ENCODE data around the gene JAK1.

DNA sequence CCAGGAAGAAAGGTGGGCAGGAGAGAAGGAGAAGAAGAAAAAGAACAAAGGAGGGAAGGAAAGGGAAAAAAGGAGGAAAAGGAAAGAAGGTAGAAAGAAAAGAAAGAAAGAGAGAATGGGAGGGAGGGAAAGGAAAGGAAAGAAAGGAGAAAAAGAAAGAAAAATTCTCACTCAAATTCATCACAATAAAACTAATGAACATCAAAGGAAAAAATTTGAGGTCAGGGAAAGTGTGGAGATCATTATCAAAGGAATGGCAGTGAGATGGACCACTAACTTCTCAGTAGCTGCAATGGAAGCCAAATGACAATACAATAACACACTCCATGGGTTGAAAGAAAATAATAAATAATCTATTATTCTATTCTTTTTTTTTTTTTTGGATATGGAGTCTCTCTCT lies 48.0 kb upstream of the JAK1 start:
- TF ChIP-seq, protein P1, sequence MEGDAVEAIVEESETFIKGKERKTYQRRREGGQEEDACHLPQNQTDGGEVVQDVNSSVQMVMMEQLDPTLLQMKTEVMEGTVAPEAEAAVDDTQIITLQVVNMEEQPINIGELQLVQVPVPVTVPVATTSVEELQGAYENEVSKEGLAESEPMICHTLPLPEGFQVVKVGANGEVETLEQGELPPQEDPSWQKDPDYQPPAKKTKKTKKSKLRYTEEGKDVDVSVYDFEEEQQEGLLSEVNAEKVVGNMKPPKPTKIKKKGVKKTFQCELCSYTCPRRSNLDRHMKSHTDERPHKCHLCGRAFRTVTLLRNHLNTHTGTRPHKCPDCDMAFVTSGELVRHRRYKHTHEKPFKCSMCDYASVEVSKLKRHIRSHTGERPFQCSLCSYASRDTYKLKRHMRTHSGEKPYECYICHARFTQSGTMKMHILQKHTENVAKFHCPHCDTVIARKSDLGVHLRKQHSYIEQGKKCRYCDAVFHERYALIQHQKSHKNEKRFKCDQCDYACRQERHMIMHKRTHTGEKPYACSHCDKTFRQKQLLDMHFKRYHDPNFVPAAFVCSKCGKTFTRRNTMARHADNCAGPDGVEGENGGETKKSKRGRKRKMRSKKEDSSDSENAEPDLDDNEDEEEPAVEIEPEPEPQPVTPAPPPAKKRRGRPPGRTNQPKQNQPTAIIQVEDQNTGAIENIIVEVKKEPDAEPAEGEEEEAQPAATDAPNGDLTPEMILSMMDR (IDR thresholded peaks at IDR 0.05) = no peak
- no peak for TF ChIP-seq POLR2A (IDR thresholded peaks at IDR 0.05)
